Panc1 (cell line): ENCODE data around the gene MARCHF2. TPM values are rescaled to one million over a fixed set of nuclear protein-coding genes. Genes with fewer than 3 reads are reported as not detected.

Experiments used
- ATAC-seq: fragments of 200-7000 bp; cut with Tn5 transposase; 2 replicates; pipeline ENCODE4 v1.9.1; 2020; ENCODE audit warnings: mild to moderate bottlenecking, moderate library complexity
- BruUV-seq: library from RNA; stranded (reverse); fragments of 400-500 nt; replicated peaks from 2 replicates; lab custom pipeline; 2021; lab: Mats Ljungman, UMichigan
- CTCF ChIA-PET: fragments of 300-600 bp; sonication (Branson Sonifier 250); formaldehyde crosslinking; loops from one replicate; lab custom pipeline; 2022; ENCODE audit warnings: antibody characterized with exemption; lab: Charles Lee
- POLR2A ChIA-PET: fragments of 300-600 bp; sonication (Branson Sonifier 250); formaldehyde crosslinking; loops from one replicate; lab custom pipeline; 2022; ENCODE audit warnings: antibody characterized with exemption; lab: Charles Lee
- DNase-seq: peaks from one replicate; pipeline ENCODE4 v3.0.0-alpha.2; 2010; ENCODE audit warnings: low read depth, low spot score
- H3K27ac ChIP-seq: 2 replicates; pipeline ENCODE4 v1.5.1; 2011; ENCODE audit warnings: mild to moderate bottlenecking, low read length, inconsistent platforms
- H3K27me3 ChIP-seq: fragments of 200-500 bp; sonication (Bioruptor generic); 2 replicates; pipeline ENCODE4 v1.6.0; 2014; ENCODE audit warnings: low read length, inconsistent platforms; ENCODE audit not compliant: control insufficient read depth, insufficient read depth
- H3K36me3 ChIP-seq: fragments of 200-500 bp; sonication (Bioruptor generic); 2 replicates; pipeline ENCODE4 v1.5.1; 2014; ENCODE audit warnings: inconsistent platforms, mild to moderate bottlenecking, low read length, moderate library complexity; ENCODE audit not compliant: control insufficient read depth, insufficient read depth
- H3K4me1 ChIP-seq: 2 replicates; pipeline ENCODE4 v1.5.1; 2011; ENCODE audit warnings: inconsistent platforms, mild to moderate bottlenecking, low read length, moderate library complexity; ENCODE audit not compliant: control insufficient read depth, insufficient read depth
- H3K4me3 ChIP-seq, 2 experiments: 2 replicates each; pipeline ENCODE4 v1.5.1; 2011 to 2012; ENCODE audit warnings: low read depth in 2 of 2, low read length in 2 of 2, mild to moderate bottlenecking in 2 of 2, inconsistent platforms in 1 of 2, moderate library complexity in 1 of 2
- H3K9me3 ChIP-seq: fragments of 200-500 bp; sonication (Bioruptor generic); 2 replicates; pipeline ENCODE4 v1.5.1; 2014; ENCODE audit warnings: low read depth, mild to moderate bottlenecking, inconsistent platforms, low read length, moderate library complexity; ENCODE audit not compliant: control insufficient read depth, insufficient read depth
- CTCF ChIP-seq: fragments of 450-650 bp; IDR thresholded peaks from 2 replicates; pipeline ENCODE4 v1.5.1; 2017; ENCODE audit warnings: mild to moderate bottlenecking
- POLR2AphosphoS5 ChIP-seq: IDR thresholded peaks from 2 replicates; pipeline ENCODE4 v1.6.1; 2012; ENCODE audit warnings: mild to moderate bottlenecking, low read depth, low read length, moderate library complexity
- REST ChIP-seq, 2 experiments: IDR thresholded peaks; 2 replicates each; pipeline ENCODE4 v1.6.1; 2011 to 2012; ENCODE audit warnings: low read depth in 2 of 2, control low read depth in 1 of 2, low read length in 1 of 2, mild to moderate bottlenecking in 1 of 2, moderate library complexity in 1 of 2; ENCODE audit not compliant: insufficient read depth in 1 of 2
- SIN3A ChIP-seq: IDR thresholded peaks from 2 replicates; pipeline ENCODE4 v1.6.1; 2012; ENCODE audit warnings: low read depth, mild to moderate bottlenecking, low read length, moderate library complexity, borderline replicate concordance; ENCODE audit not compliant: insufficient read depth
- TCF7L2 ChIP-seq: IDR thresholded peaks from 2 replicates; pipeline ENCODE4 v1.6.1; 2011; ENCODE audit warnings: mild to moderate bottlenecking, low read depth, low read length, inconsistent platforms
- in situ Hi-C: cut with HindIII; loops from 2 replicates; pipeline ENCODE4 v1.10.0; 2016; ENCODE audit warnings: low sequenced_read_pairs, low pct_unique_long_range_greater_than_20kb
- intact Hi-C: fragments of 100-400 bp; cut with micrococcal nuclease; formaldehyde crosslinking; loops from one replicate; pipeline ENCODE4 v1.10.0; 2022; ENCODE audit not compliant: unreplicated experiment
- total RNA-seq: library from RNA; stranded (reverse); gene quantifications from one replicate; pipeline ENCODE4 v1.2.1, GENCODE V29; 2021; ENCODE audit not compliant: unreplicated experiment

The MARCHF2 gene
- total RNA-seq, 1 experiment from 2014 or later: 32.6 TPM

GRCh38 chr19:8396185-8396562 lies 16.9 kb upstream of the MARCHF2 start:
- Histone ChIP-seq H3K36me3 (no peaks in the 10 kb centered on the region), H3K4me3 (no peak overlapping the region), H3K27me3 (no peaks in the 10 kb centered on the region), H3K27ac (peak overlapping the region; percentile 69; the same call in 1 of the 2 replicates), H3K9me3 (no peaks in the 10 kb centered on the region), H3K4me1 (peaks cover 67% of the 10 kb centered on the region)
- ChIA-PET POLR2A (interaction anchor here (0.6 kb wide), 1 partner anchor 60 kb away, joined by 15 read pairs; no protein-coding TSS in a partner anchor), CTCF (no interaction called here)
- no TSS peak for BruUV-seq
- DNase-seq (no peak), ATAC-seq (no peak)
- TF ChIP-seq TCF7L2: no peak
- TF ChIP-seq CTCF: no peak
- TF ChIP-seq REST (IDR thresholded peaks at IDR 0.05; ENCODE audit: insufficient read depth in 1 of 2, low read depth in 2 of 2, low read length in 1 of 2): no peak
- no peak for TF ChIP-seq SIN3A
- TF ChIP-seq POLR2AphosphoS5: no peak
- in situ Hi-C loops: no loop called here
- intact Hi-C loops: loop anchor here (1.0 kb wide), 1 partner anchor 42 kb away; no protein-coding TSS in a partner anchor

- BruUV-seq: TSS peak; percentile 16
- peak overlapping the region; percentile 75 for H3K27ac ChIP-seq
- no peak overlapping the region for H3K4me3 ChIP-seq
- CTCF ChIA-PET: no interaction called here
- H3K4me1 ChIP-seq: peaks cover 62% of the 10 kb centered on the region
- no peaks in the 10 kb centered on the region for H3K36me3 ChIP-seq
- intact Hi-C loops: loop anchor here (1.0 kb wide), 1 partner anchor 42 kb away; no protein-coding TSS in a partner anchor
- no peaks in the 10 kb centered on the region for H3K9me3 ChIP-seq
- ATAC-seq (peak; percentile 63), DNase-seq (peak; percentile 18)
- H3K27me3 ChIP-seq: no peaks in the 10 kb centered on the region
- POLR2A ChIA-PET: interaction anchor here (0.6 kb wide), 1 partner anchor 59 kb away, joined by 15 read pairs; no protein-coding TSS in a partner anchor
- TF ChIP-seq CTCF: peak; percentile 85; the same call in 1 of the 2 replicates
- TF ChIP-seq POLR2AphosphoS5: no peak
- TF ChIP-seq SIN3A: no peak
- in situ Hi-C loops: no loop called here
Measured at GRCh38 chr19:8396563-8397203, 16.4 kb upstream of the MARCHF2 start.
